GM12872 (cell line): ENCODE results near the gene FTO.

Experiments used
- CTCF ChIP-seq: IDR thresholded peaks from 3 replicates; pipeline ENCODE4 v1.5.1; 2011; ENCODE audit warnings: low read depth, mild to moderate bottlenecking, low read length, moderate library complexity; ENCODE audit not compliant: insufficient read depth

The FTO gene

GRCh38 chr16:54049591-54050458 is 345.9 kb downstream of the FTO start:
- TF ChIP-seq CTCF: no peak

GRCh38 chr16:54050459-54051210 is 346.7 kb downstream of the FTO start:
- TF ChIP-seq CTCF: no peak

- no peak for TF ChIP-seq CTCF
These were observed 347.9 kb downstream of the FTO start for GRCh38 chr16:54051821-54052220.

- TF ChIP-seq CTCF: no peak
These were observed 348.3 kb downstream of the FTO start for GRCh38 chr16:54052271-54052670.

- TF ChIP-seq CTCF: no peak
These were observed 350.2 kb downstream of the FTO start for GRCh38 chr16:54053891-54054820.

- no peak for TF ChIP-seq CTCF
These were observed 351.2 kb downstream of the FTO start for GRCh38 chr16:54055191-54055590.

GRCh38 chr16:54055864-54056263 is 351.9 kb downstream of the FTO start:
- no peak for TF ChIP-seq CTCF
